ENCODE results near the gene RPS29.
"Not testable (repeated sequence)": the region's sequence is repeated elsewhere in the genome, so short reads cannot be mapped to it uniquely, and the experiment has no call there.

The RPS29 gene

DNA sequence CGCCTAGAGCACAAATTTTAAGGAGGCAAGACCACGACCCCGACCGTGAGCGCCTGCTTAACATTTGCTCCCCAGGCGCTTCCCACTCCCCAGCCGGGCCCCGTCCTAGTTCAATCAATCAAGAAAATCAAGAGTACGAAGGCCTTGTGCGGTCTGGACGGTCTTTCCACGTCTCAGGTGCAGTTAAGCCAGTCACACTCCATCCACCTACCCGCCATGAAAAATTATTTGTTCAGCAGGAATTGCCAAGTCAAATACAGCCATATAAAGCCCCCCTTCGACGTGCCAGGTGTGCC, 12.0 kb upstream of the RPS29 start:
- DNase-seq (ENCODE audit: low spot score) = no peak

DNA sequence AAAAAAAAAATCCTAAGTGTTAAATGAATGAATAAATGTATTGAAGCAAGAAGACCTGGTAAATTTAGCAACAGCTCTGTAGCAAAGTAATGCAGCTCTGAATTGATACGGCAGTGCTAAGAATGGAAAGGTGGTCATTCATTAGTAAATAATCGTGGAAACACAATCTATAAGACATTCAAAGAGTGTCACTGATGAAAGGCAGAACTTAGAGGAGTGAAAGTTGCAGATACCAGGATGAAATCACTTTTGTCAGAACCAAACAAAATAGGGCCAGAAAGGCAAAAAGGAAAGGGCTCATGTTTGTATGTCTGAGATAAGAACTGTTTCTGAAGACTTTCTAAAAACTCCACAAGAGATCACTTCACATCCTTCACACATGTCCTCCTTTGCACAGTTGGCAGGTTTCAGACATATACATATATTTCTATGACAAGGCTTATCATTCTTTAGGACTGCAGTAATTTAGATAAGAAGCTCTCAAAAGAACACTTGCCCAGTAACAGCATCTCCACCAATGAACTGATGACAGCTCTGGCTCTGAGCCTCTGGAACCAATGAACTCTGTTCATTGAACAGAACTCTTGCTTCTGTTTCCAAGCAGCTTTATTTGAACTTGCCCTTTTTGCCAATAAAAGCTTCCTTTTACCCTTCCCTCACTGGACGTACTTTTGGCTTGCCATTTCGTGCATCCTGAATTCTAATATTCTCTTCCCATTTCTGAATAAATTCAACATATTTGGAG, 8.3 kb upstream of the RPS29 start:
- DNase-seq (ENCODE audit: low spot score) = no peak

DNA sequence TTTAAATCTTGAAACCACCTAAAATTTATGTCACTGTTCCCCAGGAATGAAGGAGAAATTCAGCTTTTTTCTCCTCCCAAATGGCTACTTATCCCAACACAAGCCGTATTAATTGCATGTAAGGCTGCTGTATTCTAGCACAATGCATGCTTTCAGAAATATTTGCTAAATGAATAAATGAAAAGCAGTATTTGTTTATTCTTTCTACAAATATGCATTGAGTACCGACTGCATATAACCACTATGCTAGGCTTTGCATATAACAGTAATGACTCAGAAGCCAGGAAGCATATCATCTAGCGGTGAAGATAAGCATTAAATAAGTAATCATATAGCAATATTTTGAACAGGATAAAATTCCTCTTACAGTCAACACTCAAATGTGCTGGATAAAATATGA, 6.8 kb upstream of the RPS29 start:
- no peak for DNase-seq (ENCODE audit: low spot score)

DNA sequence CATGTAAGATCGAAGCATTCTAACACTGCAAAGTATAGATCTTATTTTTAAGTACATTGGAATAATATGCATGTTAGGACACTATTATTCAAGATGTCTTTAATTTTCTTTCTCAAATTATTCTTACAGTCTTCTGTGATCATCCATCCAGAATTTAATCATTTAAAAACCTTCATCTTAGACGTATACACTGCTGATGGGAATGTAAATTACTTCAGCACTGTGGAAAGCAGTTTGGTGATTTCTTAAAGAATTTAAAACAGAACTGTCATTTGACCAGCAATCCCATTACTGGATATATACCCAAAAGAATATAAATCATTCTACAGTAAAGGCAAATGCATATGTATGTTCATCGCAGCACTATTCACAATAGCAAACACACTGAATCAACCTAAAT, 3.2 kb upstream of the RPS29 start:
- no peak for DNase-seq (ENCODE audit: low spot score)

DNA sequence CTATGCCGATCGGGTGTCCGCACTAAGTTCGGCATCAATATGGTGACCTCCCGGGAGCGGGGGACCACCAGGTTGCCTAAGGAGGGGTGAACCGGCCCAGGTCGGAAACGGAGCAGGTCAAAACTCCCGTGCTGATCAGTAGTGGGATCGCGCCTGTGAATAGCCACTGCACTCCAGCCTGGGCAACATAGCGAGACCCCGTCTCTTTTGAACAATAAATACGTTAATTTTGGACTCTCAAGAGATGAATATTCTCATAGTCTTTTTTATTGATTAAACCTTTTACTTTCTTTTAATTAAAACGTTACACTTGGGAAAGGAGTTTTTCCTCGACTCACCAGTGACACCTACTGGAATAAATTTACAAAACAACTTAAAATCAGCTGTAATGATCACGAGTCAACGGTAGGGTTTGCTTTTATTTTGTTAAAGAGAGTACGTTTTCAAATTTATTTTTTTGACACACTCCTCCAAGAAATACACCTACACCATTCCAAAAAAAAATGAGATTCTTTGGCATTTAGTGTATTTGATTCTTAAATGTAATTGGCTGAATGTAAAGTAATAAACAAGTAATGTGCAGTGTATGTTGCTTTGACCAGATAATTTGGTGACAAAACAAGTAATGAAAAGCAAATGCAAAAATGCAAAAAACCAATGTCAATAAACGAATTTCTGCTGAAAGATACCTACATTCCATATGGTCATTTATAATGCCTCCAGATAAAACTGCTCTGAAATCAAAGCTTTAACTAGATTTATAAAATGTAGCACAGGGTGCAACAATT, 687 bp upstream of the RPS29 start:
- DNase-seq (ENCODE audit: low spot score) = no peak

DNA sequence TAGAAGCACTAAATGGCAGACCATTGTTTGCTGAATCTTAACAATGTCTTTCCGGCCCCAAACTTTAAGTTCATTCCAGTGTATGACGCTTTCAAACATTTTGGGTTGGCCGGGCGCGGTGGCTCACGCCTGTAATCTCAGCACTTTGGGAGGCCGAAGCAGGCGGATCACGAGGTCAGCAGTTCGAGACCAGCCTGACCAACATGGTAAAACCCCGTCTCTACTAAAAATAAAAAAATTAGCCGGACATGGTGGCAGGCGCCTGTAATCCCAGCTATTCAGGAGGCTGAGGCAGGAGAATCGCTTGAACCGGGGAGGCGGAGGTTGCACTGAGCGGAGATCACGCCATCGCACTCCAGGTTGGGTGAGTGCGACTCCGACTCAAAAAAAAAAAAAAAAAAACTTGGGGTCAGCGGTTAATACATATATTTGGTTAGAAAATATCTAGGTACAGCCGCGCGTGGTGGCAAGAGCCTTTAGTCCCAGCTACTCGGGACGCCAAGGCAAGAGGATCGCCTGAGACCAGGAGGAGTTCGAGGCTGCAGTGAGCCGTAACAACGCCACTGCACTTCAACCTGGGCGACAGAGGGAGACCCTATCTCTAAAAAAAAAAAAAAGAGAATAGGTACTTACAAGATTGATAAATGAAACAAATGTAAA, 1.1 kb downstream of the RPS29 start:
- not testable (repeated sequence) for DNase-seq (ENCODE audit: low spot score)

DNA sequence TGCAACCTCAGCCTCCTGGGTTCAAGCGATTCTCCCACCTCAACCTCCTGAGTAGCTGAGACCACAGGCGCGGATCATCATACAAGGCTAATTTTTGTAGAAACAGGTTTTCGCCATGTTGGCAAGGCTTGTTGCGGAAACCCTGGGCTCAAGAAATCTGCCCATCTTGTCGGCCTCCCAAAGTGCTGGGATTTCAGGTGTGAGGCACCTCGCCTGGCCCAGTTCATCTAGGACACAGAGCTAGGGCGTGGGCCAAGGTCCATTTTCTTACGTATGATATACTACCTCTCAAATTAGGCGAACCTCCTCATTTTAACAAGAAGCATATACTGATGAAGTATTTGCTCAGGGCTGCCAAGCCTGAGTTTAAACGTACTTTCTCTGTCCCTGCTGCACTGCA, 2.1 kb downstream of the RPS29 start:
- no peak for DNase-seq (ENCODE audit: low spot score)

DNA sequence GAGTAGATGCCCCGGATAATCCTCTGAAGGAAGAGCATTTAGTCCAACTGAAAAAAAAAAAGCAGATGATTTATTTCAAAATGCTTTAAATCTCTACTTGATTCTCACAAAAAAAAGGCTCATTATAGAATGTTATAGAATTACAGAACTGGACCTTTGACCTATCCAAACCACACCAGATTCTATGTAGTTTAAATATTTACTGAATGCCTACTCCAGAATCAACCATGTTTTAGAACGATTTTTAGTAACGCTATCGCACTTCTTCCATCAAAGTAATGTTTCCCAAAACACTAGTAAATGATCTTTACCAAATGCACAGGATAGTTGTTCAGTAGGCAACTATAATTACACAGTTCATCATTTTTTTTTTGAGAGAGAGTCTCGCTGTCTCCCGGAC, 2.6 kb downstream of the RPS29 start:
- no peak for DNase-seq (ENCODE audit: low spot score)

DNA sequence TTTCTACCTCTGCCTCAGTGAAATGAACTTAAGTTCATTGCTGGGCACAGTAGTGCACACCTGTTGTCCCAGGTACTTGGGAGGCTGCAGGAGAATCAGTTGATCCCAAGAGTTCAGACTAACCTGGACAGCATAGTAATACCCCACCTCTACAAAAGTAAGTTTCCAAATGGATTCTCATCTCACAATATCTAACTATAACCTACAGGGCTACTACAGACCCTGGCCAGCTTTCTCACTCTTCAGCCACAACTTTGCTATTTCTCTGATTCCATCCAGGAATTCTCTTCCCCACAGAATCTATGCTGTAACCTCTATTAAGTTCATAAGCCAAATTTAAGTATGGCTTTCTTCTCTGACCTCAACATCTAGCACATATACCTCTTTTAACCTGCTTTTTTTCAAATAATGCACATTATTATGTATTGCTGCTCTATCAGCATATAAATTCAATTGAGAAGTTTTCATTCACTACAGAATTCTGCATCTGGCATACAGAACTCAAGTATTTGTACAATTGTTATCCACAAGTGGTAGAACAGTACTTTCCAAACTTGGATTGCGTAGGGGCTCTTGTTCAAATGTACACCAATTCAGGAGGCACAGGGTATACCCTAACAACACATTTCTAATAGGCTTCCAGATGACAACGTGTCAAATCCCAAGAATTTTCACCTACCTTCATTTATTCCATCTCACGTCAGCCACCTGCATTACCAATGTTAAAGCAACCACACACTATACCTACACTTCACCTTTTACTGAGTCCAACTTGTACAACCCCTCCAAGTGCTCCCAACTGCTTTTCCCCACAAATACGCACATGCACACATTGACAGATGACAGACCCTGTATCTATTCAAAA, 3.8 kb downstream of the RPS29 start:
- no peak for DNase-seq (ENCODE audit: low spot score)

DNA sequence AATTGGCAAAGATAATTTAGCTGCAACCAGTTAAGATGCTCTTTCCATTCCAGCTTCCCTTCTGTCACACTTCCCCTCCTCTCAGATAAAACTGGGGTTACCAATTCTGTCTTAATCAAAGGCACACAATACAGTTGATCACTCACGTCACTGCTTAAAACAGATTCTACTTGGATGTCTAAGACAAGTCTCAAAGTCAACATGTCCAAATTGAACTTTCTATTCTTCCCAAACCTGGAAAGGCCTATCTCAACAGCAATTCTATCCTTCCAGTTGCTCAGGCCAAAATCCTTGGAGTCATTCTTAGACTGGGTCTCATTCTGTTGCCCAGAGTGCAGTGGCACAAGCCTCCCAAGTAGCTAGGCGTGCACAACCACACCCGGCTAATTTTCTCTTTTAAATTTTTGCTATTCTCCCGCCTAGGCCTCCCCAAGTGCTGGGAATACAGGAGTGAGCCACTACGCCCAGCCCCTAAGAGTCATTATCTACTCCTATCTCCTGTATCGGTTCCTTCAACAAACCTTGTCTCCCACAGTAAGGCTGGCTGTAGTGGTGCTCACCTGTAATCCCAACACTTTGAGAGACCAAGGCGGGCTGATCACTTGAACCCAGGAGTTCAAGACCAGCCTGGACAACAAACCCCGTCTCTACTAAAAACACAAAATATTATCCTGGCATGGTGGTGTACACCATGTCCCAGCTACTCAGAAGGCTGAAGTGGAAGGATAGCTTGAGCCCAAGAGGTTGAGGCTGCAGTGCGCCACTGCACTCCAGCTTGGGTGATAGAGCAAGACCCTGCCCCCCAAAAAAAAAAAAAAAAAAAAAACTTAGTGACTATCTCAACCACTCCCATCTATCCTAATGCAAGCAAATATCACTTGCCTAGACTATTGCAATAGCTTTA, 4.7 kb downstream of the RPS29 start:
- DNase-seq (ENCODE audit: low spot score) = no peak

DNA sequence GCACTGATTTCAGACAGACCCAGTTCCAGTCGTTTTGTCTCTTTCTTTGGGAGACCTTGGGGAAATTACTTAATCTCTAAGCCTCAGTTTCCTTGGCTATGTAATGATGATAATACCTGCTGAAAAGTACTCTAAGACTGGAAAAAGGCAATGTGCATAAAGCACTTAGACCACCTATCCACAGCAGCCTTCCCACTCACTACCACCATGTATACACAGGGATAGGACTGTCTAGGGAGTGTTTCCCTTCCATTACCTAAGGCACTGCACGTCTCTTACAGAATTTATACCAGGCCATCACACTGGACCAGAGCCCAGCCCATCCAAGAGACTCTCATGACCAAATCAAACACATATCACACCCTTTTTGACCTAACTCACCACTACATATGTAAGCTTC, 6.3 kb downstream of the RPS29 start:
- DNase-seq (ENCODE audit: low spot score) = no peak

DNA sequence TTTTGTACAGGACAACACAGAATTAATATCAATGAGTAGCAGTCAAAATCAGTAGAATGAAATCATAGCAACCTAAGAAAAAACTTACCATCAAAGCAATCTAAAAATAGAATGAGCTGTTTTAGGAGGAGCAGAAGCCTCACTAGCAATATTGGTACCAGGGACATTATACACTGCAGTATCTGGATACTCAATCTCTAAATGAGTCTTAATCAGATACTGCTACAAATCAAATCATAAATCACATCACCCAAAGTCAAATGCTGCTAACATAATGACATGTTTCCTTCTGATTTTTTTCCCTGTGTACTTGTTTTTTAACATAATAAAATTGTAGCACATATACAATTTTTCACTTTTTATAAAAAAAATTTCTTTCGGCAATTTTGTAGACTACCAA, 8.0 kb downstream of the RPS29 start:
- DNase-seq (ENCODE audit: low spot score) = no peak

DNA sequence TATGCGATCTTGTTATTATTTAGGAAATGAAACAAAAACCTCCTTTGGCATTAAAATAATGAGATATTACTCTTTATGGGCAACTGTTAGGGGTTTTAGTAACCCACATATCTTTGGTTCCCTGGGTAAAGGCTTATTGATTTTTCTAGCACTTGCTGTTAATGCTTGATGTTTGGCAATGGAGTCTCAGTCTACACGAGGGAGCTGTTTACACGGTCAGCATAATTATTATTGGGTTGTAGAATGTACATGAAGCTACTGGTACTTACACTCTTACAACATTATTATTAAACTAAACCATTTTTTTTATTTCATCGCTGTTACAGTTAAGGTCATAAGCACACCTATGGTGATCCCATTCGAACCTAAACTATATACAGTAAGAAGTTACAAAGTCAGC, 12.1 kb downstream of the RPS29 start:
- no peak for DNase-seq (ENCODE audit: low spot score)

DNA sequence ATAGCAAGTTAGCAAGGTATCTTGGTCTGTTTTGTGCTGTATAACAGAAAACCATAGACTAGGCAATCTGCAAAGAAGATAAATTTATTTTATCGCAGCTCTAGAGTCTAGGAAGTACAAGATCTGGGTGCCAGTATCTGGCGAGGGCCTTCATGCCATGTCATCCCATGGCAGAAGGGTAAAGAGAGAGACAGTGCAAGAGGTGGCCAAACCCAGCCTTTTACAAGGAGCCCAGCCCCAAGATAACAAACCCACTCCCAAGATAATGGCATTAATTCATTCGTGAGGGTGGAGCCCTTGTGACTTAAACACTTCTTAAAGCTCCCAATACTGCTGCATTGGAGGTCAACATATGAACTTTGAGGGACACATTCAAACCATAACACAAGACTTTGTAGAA, 16.9 kb downstream of the RPS29 start:
- no peak for DNase-seq (ENCODE audit: low spot score)

DNA sequence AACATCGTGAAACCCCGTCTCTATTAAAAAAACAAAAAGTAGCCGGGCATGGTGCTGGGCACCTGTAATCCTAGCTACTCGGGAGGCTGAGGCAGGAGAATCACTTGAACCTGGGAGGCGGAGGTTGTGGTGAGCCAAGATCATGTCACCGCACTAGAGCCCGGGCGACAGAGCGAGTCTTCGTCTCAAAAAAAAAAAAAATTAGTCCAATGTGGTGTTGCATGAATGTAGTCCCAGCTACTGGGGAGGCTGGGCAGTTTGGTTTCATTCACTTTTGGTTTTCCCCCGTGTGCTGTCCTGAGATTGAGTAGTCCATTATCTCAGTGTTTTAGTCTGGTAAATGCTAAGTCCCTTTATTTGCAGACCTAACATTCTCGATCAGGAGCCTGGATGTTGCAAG, 19.5 kb downstream of the RPS29 start:
- DNase-seq (ENCODE audit: low spot score) = no peak

DNA sequence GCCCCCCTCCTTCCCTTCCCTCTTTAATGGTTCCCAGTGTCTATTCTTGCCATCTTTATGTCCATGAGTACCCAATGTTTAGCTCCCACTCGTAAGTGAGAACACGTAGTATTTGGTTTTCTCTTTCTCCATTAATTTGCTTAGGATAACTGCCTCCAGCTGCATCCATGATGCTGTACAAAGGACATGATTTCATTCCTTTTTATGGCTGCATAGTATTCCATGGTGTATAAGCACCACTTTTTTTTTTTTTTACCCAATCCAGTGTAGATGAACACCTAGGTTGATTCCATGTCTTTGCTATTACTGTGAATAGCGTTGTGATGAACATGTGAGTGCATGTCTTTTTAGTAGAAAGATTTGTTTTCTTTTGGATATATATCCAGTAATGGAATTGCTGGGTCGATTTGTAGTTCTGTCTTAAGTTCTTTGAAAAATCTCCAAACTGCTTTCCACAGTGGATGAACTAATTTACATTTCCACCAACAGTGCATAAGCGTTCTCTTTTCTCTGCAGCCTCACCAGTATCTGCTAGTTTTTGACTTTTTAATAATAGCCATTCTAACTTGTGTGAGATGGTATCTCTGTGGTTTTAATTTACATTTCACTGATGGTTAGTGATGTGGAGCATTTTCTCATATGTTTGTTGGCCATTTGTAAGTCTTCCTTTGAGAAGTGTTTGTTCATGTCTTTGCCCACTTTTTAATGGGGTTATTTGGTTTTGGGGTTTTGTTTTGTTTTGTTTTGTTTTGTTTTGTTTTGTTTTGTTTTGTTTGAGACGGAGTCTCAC, 26.0 kb downstream of the RPS29 start:
- DNase-seq (ENCODE audit: low spot score) = no peak

DNA sequence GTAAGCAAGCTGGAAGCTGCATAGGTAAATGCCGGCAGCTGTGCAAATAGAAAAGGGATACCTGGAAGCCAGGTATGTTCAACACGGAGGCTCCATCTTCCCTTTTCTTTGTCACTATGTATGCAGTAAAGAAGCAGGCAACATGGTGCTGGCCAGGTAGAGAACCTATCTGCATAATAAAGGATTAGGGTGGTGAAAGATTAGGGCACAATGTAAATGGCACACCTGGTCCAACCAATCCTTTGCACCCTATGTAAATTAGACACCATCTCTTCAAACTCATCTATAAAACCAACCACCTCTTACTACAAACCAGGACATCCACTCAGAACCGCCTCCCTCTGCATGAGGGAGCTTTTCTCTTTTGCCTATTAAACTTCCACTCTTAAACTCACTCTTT, 32.3 kb downstream of the RPS29 start:
- no peak for DNase-seq (ENCODE audit: low spot score)

DNA sequence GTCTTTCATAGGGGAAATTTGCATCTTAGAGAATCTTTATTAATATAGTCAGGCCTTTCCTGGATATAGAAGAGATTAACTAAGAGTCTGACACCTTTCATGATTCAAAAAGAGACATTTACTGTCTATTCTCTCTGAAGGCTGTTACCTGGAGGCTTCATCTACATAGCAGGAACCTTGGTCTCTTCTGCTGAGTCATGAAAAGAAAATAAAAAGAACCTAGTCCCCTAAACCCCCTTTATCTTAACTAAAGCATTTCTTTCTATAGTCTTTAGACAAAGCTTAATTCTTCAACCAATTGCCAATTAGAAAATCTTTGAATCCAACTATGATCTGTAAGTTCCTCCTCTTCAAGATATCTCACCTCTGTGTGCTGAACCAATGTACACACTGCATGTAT, 33.1 kb downstream of the RPS29 start:
- DNase-seq (ENCODE audit: low spot score) = no peak

DNA sequence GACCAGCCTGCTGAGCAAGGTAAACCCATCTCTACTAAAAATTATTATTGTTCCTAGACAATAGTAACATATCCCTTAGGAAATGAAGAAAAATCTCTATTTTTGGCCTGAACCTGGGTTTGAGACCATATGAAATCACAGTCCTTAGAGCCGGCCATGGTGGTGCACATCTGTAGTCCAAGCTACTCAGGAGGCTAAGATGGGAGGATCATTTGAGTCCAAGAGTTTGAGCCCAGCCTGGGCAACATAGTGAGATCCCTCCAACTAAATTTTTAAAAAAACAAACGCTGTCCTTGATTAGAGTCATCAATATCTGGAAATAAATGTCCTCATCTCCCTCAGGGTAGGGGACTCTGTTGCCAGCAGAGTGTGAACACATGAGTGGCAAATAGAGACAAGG, 34.6 kb downstream of the RPS29 start:
- DNase-seq (ENCODE audit: low spot score) = no peak

DNA sequence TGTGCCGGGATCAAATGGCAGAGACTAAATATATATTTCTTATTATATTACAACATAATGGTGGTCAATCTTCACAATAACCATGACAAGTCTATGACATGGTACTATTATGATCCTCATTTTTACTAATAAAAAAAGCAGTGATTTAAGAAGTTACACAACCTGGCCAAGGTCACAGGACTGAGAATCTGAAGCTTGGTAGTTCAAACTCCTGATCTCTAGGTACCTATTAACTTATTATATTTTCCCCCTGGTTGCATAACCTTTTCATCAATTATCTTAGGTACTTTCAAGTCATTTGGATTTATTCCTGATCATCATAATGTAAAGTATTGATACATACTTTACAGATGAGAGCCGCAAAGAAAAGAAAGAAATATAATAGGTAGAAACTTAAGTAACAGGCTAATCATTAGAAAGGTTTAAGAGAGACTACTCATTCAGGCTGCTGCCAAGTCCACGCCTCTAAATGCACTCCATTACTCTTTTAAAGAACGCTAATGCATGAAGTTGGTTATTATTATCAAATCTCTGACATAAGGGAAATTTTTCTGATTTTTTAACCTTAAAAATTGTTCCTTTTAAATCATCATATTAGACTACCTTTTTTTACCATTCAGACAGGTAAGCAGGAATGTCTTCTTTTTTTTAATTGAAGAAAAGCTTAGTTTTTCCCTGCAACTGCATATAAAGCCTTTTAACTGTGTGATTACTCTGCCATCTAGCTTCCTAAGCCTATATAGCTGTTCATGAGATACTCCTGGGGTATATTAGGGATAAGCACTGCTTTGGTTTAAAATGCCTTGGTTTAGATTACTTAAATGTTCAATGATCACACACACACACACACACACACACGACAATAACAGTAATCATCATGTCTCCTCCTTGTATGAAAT, 35.6 kb downstream of the RPS29 start:
- peak; percentile 13 for DNase-seq (ENCODE audit: low spot score)

Measured in HuH-7 (cell line).